Measurements from ENCODE around the gene HOXB5.

The HOXB5 gene

DNA sequence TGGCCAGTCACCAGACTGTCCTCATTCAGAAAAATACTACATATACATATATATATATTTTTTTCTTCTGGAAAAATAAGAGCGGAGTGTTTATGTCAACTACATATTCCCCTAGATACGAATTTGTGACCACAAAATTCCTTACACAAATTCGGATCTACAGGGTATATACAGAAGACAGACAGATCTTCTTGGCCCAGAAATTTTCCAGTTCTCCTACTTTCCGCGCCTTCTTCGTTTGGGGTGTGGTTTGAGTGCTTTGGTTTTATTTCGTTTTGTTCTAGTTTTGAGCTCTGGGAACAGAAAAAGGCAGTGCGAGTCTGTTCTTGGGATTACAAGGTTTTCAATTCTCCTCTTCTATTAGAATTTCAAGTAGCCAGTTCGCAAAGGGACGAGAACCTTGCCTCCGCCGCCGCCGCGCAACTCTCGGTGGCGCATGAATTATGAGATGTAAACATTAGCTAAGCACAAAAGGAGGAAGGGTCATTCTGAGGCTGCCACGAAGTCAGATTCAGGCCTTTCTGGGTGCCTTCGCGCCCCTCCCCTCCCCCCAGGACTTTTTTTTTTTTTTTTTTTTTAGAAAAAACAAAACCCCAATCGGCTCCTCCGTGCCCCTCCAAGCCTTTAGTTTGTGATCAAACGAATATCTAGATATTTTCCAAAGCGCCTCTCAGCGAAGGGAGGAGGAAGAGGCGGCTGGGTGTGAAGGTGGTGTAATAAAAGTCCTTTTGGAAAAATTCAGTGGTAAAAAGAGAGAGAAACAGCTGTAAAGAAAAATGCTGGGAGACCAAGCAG lies 13.6 kb downstream of the HOXB5 start:
- no peak overlapping the region for H3K27ac ChIP-seq
- TF ChIP-seq, protein P1, sequence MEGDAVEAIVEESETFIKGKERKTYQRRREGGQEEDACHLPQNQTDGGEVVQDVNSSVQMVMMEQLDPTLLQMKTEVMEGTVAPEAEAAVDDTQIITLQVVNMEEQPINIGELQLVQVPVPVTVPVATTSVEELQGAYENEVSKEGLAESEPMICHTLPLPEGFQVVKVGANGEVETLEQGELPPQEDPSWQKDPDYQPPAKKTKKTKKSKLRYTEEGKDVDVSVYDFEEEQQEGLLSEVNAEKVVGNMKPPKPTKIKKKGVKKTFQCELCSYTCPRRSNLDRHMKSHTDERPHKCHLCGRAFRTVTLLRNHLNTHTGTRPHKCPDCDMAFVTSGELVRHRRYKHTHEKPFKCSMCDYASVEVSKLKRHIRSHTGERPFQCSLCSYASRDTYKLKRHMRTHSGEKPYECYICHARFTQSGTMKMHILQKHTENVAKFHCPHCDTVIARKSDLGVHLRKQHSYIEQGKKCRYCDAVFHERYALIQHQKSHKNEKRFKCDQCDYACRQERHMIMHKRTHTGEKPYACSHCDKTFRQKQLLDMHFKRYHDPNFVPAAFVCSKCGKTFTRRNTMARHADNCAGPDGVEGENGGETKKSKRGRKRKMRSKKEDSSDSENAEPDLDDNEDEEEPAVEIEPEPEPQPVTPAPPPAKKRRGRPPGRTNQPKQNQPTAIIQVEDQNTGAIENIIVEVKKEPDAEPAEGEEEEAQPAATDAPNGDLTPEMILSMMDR (IDR thresholded peaks at IDR 0.05) = no peak
- no peak for TF ChIP-seq ZFX (IDR thresholded peaks at IDR 0.05; ENCODE audit: borderline replicate concordance)

DNA sequence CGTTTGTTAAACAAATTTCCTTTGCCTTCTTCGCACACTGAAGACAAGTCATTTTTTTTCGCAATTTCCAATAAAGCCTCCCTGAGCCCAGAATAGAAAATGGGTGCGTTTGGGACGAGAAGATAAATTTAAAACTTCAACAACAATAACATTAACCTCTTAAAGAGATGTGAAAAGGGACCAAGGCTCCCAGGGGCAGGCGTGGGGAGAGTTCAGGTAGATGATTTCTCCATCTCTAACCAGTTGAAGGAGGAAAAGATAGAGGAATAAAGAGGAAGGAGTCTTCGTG lies 14.2 kb downstream of the HOXB5 start:
- H3K27ac ChIP-seq = no peak overlapping the region
- no peak for TF ChIP-seq ZFX (IDR thresholded peaks at IDR 0.05; ENCODE audit: borderline replicate concordance)
- TF ChIP-seq, protein P1 (IDR thresholded peaks at IDR 0.05) = no peak

DNA sequence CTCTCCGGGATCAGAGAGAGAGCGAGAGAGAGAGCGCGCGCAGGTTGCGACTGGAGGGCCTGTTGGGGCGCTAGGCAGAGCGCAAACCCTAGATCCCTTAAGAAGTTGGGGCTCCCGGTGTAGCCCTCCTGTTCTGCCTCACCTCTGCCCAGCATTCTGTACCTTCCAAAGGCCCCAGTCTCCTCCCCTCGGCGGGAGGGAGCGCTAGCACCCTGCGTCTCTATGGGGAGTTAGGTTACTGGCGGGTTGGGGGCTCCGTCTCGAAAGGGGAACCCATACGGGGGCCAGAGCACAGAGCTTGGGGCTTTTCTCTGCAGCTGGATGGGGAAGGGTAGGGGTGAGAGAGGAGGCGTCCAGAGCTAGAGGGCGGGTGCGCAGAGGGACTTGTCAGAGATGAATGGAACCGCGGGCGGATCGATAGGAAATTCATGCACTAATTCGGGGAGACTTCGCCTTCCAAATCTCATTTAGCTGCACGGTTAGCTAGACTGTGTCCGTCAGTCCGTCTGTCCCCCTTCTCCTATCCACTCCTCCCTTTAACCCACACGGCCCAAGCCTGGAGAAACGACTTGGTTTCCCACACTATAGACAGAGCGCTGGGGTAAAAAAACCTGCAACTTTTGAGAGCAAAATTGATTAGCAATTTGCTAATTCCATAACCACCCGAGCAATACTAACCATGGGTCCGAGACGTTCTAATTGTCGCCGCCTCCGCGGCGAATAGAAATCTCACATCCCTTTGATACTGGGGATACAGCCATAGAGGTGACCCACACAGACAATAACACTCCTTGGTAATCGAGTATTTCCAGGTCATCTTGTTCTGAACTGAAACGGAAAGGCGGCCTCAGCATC lies 14.7 kb downstream of the HOXB5 start:
- TF ChIP-seq, protein P1 (IDR thresholded peaks at IDR 0.05) = no peak
- TF ChIP-seq ZFX (IDR thresholded peaks at IDR 0.05; ENCODE audit: borderline replicate concordance) = no peak
- H3K27ac ChIP-seq = peak overlapping the region; percentile 37; the same call in 1 of the 2 replicates

DNA sequence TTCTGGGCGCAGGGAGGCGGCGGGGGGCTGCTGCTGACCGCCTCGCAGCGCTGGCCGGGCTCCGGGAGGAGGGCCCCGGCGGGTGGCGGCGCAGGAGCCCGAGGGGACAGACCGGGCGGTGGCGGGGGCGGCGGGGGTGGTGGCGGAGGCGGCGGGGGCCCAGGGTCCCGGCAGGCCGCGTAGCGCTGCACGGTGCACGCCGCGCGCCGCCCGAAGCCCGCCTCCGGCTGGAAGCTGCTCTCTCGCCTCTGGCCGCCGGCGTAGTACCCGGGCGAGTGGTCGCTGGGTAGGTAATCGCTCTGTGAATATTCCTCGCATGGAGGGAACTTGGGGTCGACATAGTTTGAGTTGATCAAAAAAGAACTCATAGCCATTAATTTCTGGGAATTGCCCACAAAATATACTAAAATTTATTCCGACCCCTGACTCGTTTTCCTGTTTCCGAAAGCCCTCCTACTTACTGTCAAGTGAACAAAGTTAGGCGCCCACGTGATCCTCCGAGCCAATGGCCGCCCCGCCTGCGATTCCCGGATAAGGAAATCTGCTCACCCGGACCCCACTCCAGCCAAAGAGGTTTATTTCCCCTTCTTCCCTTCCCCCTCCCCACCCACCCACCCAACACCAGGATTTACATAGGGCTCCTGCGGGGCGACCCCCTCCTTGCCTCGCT lies 15.5 kb downstream of the HOXB5 start, which contains the start of gene HOXB4:
Gene HOXB4 (minus strand): TSS at position 405 of the 670 bp plus-strand sequence. CDS start 31 bp downstream, at position 374.
- peak within 1 kb of the TSS; percentile 37; the same call in 1 of the 2 replicates for H3K27ac ChIP-seq
- TF ChIP-seq, protein P1 (IDR thresholded peaks at IDR 0.05) = no peak
- TF ChIP-seq ZFX (IDR thresholded peaks at IDR 0.05; ENCODE audit: borderline replicate concordance) = no peak

DNA sequence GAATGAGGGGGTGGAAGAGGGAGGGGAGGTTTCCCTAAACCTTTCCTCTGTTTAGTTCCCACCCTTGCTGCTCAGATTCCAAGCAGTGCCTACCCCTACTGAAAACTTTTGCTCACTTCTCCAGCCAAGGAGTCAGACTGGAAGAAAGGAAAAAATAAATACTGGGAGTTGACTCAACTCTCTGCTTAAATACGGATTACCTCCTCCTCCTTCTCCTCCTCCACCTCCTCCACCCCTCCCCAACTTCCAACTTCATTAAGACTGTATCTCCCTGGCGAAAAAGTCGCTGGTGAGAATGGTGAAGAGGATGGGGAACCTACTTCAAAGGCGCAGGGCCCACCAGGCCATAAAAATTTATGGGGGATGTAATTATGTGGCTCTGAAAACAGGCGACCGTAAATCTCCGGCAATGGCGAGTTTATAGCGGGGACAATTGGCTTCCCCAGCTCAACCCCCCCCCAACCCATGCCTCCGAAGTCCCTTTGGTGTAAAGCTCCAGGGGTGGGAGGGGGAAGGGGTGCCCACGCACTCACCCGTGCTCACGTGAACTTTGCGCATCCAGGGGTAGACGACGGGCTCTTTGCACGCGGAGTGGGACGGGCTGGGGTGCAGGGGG lies 16.1 kb downstream of the HOXB5 start:
- TF ChIP-seq, protein P1 (IDR thresholded peaks at IDR 0.05) = no peak
- no peak for TF ChIP-seq ZFX (IDR thresholded peaks at IDR 0.05; ENCODE audit: borderline replicate concordance)
- H3K27ac ChIP-seq = peak overlapping the region; percentile 37; the same call in 1 of the 2 replicates

DNA sequence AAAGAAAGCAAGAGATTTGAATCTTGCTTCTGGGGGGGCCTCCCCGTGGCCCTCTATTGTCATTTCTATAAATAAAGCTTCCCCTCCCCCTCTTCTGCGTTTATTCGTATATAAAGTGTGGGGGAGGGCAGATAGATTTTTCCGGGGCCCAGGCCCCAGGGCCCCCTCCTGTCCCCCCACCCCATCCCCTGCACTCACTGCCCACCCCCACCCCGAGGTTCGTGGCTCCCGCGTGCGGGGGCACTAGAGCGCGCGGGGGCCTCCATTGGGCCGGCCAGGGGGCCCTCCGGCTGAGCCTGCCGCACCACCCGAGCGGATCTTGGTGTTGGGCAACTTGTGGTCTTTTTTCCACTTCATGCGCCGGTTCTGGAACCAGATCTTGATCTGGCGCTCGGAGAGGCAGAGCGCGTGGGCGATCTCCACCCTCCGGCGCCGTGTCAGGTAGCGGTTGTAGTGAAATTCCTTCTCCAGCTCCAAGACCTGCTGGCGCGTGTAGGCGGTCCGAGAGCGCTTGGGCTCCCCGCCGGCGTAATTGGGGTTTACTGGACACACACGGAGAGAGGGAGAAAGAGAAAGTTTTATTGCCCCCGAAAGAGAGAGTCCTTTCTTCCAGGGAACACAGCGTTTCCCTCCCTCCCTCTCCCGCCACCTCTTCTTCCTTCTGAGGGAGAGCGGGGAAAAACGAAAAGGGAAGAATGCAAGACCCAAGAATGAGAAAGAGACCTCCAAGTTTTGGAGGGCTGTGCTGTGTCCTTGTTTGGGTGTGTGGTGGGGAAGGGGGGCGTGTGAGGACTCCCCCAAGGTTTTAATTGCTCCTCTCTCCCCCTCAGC lies 16.9 kb downstream of the HOXB5 start:
- no peak overlapping the region for H3K27ac ChIP-seq
- TF ChIP-seq, protein P1 (IDR thresholded peaks at IDR 0.05) = no peak
- TF ChIP-seq ZFX (IDR thresholded peaks at IDR 0.05; ENCODE audit: borderline replicate concordance) = no peak
